Measurements from ENCODE around the gene EPG5. TPM values are rescaled to one million over a fixed set of nuclear protein-coding genes. Genes with fewer than 3 reads are reported as not detected.

Gene EPG5
- total RNA-seq, 6 experiments from 2014 or later = 11.6 to 15.2 (median 12.4) TPM

GRCh38 chr18:46010050-46010449, 42.9 kb upstream of the EPG5 start:
- no peak for DNase-seq
- Histone ChIP-seq H3K4me3 (no peak overlapping the region), H3K36me3 (no peaks in the 10 kb centered on the region), H3K27me3 (no peaks in the 10 kb centered on the region), H3K4me1 (peaks cover 0 to 10% (median 0%) of the 10 kb centered on the region in 4 donors), H3K27ac (peak overlapping the region in 1 of 3 donors; percentile 10), H3K9me3 (no peaks in the 10 kb centered on the region)
- intact Hi-C loops (cut with DNase I) = no loop called here
- ATAC-seq = peak in 2 of 4 donors; percentile 6 to 13
- TF ChIP-seq CTCF (IDR thresholded peaks at IDR 0.05) = no peak
- no peak for TF ChIP-seq POLR2A (IDR thresholded peaks at IDR 0.05)
- 89% methylated on average over 4 of the region's 4 CpGs for WGBS (ENCODE audit: insufficient coverage, low coverage, low lambda C conversion rate, missing lambda C conversion rate)

- DNase-seq (no peak), ATAC-seq (peak; percentile 83 to 95 (median 90))
- H3K27me3 ChIP-seq = no peaks in the 10 kb centered on the region
- H3K4me1 ChIP-seq = peaks cover 0 to 10% (median 0%) of the 10 kb centered on the region in 4 donors
- no peak overlapping the region for H3K4me3 ChIP-seq
- H3K36me3 ChIP-seq = no peaks in the 10 kb centered on the region
- H3K27ac ChIP-seq = peak overlapping the region in 1 of 3 donors; percentile 10
- intact Hi-C loops (cut with DNase I) = no loop called here
- 73% methylated on average over 3 of the region's 5 CpGs for WGBS (ENCODE audit: insufficient coverage, low coverage, low lambda C conversion rate, missing lambda C conversion rate)
- TF ChIP-seq CTCF (IDR thresholded peaks at IDR 0.05) = no peak
- TF ChIP-seq POLR2A (IDR thresholded peaks at IDR 0.05) = no peak
- H3K9me3 ChIP-seq = no peaks in the 10 kb centered on the region
Measured at GRCh38 chr18:46009125-46009840, 42.2 kb upstream of the EPG5 start.

- Histone ChIP-seq H3K27ac (no peak overlapping the region), H3K36me3 (no peaks in the 10 kb centered on the region), H3K4me1 (peaks cover 0 to 10% (median 0%) of the 10 kb centered on the region in 4 donors), H3K4me3 (no peak overlapping the region), H3K27me3 (no peaks in the 10 kb centered on the region), H3K9me3 (no peaks in the 10 kb centered on the region)
- ATAC-seq (no peak), DNase-seq (no peak)
- no peak for TF ChIP-seq POLR2A (IDR thresholded peaks at IDR 0.05)
- no peak for TF ChIP-seq CTCF (IDR thresholded peaks at IDR 0.05)
- 95% methylated on average over 8 of the region's 8 CpGs for WGBS (ENCODE audit: insufficient coverage, low coverage, low lambda C conversion rate, missing lambda C conversion rate)
- intact Hi-C loops (cut with DNase I) = no loop called here
Measured at GRCh38 chr18:46008531-46008930, 41.4 kb upstream of the EPG5 start.

GRCh38 chr18:46007165-46007564, 40.0 kb upstream of the EPG5 start:
- WGBS (ENCODE audit: insufficient coverage, low coverage, low lambda C conversion rate, missing lambda C conversion rate) = 100% methylated on average over 4 of the region's 5 CpGs
- H3K4me3 ChIP-seq = no peak overlapping the region
- H3K4me1 ChIP-seq = peaks cover 0 to 10% (median 0%) of the 10 kb centered on the region in 4 donors
- no peak for ATAC-seq
- H3K9me3 ChIP-seq = no peaks in the 10 kb centered on the region
- no peak overlapping the region for H3K27ac ChIP-seq
- no peaks in the 10 kb centered on the region for H3K36me3 ChIP-seq
- intact Hi-C loops (cut with DNase I) = no loop called here
- no peaks in the 10 kb centered on the region for H3K27me3 ChIP-seq
- no peak for TF ChIP-seq CTCF (IDR thresholded peaks at IDR 0.05)
- no peak for TF ChIP-seq POLR2A (IDR thresholded peaks at IDR 0.05)
- DNase-seq = no peak
